ENCODE data around the gene AEBP1.

The AEBP1 gene

DNA sequence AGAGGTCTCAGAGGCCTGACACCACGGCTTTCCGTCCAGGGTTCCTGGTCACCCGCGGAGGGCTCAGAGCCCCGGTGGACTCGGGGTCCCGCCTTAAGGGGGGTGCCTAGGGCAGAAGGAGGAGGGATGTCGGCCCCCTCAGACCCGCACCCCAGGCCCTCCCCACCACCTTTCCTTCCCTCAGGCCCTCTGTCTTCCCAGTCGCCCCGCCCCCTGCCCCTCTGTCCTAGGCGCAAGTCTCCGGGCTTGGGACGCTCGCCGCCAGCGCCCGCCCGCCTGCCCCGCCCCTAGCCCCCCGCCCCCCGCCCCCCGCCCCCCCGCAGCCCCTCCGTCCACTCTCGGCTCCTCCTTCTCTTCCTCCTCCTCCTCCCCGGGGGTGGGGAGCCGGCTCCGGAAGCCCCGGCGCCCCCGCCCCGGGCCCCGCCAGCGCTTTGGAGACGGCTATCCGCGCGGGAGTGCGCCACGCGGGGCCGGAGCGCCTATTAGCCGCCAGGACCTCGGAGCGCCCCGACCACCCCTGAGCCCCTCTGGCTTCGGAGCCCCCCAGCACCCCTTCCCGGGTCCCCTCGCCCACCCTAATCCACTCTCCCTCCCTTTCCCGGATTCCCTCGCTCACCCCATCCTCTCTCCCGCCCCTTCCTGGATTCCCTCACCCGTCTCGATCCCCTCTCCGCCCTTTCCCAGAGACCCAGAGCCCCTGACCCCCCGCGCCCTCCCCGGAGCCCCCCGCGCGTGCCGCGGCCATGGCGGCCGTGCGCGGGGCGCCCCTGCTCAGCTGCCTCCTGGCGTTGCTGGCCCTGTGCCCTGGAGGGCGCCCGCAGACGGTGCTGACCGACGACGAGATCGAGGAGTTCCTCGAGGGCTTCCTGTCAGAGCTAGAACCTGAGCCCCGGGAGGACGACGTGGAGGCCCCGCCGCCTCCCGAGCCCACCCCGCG, at the start of gene AEBP1:
Gene AEBP1, plus strand, starts transcription at position 423 of the 937 bp plus-strand sequence. Its CDS starts 321 bp downstream, at position 744.
- peak; percentile 42 for DNase-seq (ENCODE audit: low spot score)

DNA sequence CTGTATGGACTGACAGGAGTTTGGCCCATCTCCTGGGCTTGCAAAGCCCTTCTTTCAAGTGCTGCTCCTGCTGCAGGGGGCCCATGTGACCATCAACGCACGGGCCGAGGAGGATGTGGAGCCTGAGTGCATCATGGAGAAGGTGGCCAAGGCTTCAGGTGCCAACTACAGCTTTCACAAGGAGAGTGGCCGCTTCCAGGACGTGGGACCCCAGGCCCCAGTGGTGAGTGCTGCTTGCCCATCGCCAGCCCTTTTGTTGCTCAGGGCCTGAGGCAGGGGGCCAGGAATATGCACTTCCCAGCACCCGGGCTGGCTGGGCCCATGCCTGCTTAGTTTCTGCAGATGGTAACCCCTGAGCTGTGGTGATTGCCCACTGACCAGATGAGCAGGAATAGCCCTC, 47.5 kb upstream of the AEBP1 start:
- DNase-seq (ENCODE audit: low spot score) = no peak

DNA sequence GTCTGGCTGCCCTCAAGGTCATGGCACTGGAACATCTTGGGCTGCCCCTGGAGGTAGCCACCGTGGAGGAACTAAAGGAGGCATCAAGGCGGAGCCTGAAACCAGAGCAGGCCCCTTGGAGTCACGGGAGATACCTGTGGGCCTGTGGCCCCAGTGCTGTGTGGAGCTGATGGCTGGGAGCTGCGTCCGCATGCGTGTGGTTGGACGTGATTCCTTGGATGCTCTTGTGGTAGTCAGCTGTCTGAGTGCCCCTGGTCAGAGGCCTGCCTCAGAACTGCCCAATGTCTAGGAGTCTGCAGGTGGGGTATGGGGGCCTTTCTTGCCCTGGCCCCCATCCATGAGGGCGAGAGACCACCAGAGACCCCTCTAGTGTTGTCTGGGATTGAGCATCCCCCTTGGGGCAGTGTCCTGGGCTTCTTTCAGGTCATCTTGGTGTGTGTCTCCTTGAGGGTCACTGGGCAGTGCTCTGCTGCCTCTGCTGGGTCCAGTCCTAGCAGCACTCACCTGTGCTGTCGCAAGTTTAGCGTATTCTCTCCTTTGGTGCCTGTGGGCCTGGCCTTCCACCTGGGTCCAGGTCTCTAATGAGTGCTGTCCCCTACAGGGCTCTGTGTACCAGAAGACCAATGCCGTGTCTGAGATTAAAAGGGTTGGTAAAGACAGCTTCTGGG, 46.8 kb upstream of the AEBP1 start:
- DNase-seq (ENCODE audit: low spot score) = no peak

DNA sequence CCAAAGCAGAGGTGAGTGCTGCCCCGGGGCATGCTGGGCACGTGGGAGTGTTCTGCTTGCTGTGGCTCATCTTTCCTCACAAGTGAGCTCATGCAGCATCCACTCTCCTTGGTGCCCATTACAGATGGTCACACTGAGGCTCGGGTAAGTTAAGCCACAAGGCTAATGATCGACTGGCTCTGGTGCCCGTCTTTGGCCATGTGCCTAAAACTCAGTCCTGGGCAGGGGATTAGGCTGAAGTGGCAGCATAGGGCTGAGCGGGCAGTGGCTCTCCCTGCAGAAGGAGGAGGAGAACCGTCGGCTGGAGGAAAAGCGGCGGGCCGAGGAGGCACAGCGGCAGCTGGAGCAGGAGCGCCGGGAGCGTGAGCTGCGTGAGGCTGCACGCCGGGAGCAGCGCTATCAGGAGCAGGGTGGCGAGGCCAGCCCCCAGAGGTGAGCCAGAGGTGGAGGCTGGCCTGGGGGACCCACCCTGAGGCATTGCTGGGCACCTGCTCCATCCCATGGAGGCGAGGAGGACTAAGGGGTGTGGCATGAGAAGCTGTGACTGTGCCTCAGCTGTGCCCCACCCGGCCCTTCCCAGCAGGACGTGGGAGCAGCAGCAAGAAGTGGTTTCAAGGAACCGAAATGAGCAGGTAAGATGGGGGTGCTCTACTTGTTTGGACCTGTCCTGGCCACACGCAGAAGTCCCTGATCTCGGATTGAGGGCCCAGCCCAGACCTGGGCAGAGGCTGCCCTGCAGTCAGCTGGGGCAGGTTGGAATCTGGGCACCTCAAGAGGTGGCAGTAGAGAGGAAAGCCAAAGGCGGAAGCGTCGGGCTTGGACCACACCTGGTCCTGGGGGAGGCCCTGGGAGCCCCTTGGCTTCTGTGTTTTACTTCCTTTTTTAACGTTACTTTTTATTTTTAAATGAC, 46.0 kb upstream of the AEBP1 start:
- peak; percentile 82 for DNase-seq (ENCODE audit: low spot score)

DNA sequence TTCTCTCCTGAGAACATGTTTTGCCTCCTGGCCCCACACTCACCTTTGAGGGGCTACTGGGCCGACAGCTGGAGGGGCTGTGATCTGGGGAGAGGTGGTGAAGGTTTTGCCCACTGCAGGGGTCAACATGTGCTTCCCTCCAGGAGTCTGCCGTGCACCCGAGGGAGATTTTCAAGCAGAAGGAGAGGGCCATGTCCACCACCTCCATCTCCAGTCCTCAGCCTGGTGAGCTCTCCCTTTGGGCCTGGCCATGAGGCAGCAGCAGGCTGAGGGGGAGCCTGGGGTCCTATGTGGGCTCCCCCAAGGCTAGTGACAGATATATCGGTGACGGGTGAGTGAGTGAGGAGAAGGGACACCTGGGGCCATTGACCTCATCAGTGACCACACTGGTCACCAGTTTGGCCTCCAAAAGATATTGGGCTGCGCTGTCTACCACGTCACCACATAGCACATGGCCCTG, 45.4 kb upstream of the AEBP1 start:
- no peak for DNase-seq (ENCODE audit: low spot score)

DNA sequence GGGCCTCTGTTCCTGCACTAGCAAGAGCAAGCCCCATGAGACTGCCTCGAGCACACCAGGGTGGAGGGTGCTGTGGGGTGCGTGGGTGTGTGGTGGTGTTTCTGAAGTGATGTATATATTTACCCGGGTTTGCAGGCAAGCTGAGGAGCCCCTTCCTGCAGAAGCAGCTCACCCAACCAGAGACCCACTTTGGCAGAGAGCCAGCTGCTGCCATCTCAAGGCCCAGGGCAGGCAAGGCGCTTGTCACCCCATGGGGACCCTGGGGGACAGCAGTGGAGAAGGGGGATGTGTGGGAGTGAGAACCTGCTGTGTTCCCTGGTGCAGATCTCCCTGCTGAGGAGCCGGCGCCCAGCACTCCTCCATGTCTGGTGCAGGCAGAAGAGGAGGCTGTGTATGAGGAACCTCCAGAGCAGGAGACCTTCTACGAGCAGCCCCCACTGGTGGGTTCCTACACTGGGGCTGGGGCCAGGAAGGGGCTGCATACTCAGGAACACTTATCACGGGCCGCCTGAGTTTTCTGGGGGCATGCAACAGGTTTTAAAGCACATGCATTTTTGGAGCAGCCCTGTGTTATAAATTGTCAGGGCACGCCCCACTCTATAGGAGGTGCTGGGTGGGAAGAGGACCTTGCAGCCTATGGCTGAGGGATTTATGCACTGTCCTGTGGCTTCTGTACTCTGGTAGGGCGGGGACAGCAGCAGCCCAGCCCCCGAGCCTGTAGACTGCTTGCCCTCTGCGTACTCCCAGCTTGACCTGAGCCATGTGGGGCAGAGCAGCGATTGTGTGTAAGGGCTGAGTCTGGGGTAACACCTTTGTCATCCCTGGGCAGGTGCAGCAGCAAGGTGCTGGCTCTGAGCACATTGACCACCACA, 44.7 kb upstream of the AEBP1 start:
- peak; percentile 86 for DNase-seq (ENCODE audit: low spot score)

DNA sequence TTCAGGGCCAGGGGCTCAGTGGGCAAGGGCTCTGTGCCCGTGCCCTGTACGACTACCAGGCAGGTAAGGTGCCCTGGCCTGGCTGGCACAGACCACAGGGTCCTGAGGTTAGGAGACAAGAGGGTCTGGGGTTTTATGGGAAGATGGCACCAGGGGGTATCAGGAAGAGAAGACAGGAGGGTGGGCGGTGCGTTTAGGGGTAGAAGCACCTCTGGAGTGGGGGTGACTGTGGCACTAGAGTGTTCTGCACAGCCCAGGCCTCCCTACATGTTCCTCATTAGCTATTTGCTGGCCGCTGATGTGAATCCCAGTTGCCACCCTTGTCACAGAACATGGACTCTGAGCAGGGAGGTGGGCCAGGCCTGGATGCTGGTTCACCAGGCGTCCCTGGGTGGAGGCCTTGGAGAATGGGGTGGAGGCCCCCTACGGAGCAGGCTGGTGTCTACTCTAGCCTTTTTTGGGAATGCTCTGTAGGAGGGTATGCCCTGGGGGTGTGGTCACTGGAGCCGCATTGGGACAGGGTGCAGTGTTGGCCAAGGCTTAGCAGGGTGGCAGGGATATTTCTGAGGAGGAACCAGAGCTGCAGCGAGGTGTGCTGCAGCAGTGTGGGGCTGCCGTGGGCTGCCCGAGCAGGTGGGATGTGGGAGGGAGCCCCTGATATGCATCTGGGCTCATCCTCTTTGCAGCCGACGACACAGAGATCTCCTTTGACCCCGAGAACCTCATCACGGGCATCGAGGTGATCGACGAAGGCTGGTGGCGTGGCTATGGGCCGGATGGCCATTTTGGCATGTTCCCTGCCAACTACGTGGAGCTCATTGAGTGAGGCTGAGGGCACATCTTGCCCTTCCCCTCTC, 43.8 kb upstream of the AEBP1 start:
- DNase-seq (ENCODE audit: low spot score) = no peak

DNA sequence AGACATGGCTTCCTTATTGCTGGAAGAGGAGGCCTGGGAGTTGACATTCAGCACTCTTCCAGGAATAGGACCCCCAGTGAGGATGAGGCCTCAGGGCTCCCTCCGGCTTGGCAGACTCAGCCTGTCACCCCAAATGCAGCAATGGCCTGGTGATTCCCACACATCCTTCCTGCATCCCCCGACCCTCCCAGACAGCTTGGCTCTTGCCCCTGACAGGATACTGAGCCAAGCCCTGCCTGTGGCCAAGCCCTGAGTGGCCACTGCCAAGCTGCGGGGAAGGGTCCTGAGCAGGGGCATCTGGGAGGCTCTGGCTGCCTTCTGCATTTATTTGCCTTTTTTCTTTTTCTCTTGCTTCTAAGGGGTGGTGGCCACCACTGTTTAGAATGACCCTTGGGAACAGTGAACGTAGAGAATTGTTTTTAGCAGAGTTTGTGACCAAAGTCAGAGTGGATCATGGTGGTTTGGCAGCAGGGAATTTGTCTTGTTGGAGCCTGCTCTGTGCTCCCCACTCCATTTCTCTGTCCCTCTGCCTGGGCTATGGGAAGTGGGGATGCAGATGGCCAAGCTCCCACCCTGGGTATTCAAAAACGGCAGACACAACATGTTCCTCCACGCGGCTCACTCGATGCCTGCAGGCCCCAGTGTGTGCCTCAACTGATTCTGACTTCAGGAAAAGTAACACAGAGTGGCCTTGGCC, 43.0 kb upstream of the AEBP1 start:
- no peak for DNase-seq (ENCODE audit: low spot score)

DNA sequence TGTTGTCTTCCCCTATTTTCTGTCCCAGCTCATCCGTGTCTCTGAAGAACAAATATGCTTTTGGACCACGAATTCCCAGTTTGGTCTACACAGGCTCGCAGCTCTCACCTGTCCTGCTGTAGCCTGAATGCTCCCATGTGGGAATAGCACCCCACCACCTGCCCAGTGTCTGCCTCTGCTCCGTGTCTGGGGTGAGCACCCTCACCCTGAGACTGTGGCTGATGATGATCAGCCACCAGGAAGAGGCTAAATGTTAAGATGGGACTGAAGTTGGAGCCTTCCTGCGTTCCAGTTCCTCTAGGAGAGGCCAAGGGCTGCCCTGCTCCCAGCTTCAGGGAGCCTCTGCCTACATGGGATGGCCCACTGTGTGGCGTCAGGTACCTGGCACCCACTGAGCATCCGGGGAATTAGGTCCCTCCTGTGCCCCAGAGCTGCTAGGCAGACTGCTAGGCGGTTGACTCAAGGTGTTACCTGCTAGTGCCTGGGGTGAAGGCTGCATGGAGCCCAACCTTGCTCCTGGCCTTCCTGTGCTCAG, 42.4 kb upstream of the AEBP1 start:
- DNase-seq (ENCODE audit: low spot score) = no peak

DNA sequence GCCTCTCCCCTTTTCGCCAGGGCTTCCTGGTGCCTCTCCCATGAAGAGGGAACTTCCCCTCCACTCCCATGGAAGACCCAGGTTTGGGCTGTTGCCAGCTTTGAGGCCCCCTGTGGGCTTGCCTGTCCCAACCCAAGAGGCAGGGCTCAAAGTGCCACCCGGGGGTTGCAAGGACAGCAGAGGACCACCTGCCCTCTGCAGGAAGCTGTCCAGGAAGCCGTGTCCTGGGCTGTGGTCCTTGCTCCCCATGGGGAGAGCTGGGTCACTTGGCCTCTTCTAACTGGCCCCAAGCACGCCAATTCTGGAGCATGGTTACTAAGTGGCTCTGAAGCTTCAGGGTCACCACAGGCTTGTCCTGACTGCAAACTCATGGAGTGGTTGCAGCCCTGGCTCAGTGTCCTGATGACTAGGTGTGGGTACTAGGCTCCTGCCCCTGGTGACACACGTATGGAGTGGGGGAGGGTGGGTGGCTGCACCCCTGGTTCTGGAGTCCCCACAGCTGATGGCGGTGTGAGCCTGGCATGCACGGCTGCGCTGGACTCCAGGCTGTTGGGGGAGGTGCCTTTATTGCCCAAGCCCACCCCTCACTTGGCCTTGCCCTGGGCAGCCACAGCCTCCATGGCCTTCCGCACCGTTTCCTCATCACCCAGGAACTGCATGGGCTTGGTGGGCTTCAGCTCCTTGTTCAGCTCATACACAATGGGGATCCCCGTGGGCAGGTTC, 41.8 kb upstream of the AEBP1 start:
- DNase-seq (ENCODE audit: low spot score) = no peak

DNA sequence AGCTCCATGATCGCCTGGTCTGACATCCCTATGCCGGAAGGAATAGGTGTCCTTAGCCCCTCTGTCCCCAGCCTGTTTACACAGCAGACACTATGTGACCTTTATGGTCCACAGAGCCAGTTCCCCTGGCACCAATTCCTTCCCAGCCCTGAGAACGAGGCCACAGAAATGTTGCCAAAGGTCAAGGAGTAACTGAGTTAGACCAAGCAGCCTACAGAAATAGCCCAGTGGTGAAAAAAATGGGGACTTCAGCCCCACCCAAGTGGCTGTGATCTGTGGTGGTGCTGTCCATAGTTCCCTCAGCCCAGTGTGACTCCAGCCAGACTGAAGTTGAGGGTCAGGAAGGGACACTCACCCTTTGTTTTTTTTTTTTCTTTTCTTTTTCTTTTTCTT, 41.2 kb upstream of the AEBP1 start:
- no peak for DNase-seq (ENCODE audit: low spot score)

DNA sequence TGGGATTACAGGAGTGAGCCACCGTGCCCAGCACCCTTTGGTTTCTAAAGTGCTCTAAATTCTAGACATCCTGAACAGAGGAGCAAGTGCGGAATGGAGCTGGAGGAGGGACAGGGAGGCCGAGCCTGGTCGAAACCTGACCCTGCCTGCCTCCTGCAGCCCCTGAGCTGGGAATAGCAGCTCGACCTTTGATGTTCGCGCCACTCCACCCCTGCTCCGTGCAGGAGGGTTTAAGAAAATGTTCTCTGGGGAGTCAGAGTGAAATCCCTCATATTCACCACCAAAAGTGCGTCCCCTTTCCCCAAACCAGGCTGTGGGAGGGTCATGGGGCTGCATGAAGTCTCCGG, 40.6 kb upstream of the AEBP1 start:
- DNase-seq (ENCODE audit: low spot score) = no peak

DNA sequence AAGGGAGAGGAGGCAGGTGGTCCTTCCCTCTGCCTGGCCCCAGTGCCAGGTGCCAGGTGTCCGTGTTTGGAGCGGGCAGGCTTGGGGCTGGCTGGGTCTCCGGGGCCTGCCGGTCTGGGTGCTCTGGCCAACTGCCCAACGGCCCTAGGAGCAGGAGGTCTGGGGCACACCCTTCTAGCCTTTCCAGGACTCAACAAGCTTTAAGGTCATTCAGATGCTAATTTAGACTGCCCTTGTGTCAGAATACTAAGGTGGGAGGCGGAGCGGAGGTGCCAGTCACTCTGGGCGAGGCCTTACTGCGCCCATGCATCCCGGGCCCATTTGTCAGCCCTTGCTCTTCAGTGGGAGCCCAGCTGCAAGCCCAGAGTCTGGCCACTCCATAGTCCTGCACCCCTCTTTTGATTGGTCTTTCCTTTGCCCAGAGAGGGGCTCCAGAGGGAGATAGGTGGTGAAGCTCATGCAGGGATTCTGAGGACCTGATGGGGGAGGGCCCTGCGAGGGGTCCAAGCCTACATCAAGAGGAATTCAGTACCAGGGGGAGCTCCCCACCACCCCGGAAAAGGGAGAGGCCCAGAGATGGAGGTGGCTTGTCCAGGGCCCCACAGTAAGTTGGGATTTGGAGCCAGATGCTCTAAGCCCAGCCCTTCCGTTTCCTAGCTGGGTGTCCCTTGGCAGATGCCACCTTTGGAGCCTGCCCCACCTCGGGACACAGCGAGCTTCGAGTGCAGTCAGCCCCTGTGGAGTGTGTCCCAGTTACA, 40.1 kb upstream of the AEBP1 start:
- no peak for DNase-seq (ENCODE audit: low spot score)

DNA sequence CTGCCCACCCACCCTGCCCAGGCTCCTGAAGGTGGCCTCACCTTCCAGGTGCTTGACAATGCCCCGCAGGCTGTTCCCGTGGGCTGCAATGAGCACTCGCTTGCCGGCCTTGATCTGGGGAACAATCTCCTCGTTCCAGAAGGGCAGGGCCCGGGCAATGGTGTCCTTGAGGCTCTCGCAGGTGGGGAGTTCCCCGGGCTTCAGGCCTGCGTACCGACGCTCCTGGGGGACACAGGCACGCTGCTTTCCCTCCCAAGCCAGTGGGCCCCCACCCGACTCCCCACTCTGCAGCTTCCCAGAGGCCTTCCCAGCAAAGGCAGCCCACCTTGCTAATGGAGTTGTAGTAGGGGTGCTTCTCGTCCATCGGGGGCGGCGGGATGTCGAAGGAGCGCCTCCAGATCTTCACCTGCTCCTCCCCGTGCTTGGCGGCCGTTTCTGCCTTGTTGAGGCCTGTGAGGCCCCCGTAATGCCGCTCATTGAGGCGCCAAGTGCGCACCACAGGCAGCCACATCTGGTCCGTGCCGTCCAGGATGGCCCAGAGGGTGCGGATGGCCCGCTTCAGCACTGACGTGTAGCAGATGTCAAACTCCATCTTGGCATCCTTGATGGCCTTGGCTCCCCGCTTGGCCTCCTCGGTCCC, 39.2 kb upstream of the AEBP1 start:
- DNase-seq (ENCODE audit: low spot score) = no peak

DNA sequence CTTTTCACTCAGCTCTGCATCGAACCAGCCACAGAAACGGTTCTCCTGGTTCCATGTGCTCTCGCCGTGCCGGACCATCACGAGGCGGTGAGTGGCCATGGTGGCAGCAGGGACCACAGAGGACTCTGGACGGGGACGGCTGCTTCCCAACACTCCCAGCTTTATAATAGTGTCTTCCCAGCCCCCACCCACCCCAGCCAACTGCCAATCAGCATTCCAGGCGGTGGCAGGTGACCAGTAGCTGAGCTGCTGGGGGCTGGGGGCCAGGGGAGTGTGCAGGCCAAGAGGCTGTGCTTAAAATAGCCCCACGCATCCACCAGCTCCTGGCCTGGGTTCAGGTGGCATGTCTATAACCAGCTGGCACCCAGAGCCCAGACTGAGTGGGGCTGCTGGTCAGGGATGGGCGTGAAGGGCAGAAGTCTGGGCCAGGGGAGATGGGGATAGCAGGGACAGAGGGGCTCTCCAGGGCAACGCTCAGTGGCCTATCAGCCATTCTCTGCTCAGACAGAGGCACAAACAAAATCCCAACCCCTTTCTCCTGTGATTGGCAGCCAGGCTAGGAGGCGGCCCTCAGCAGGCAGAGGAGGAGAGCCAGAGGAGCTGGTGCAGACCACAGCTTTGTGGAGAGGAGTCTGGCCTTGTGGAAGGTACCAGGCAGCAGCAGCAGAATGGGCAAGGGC, 38.6 kb upstream of the AEBP1 start, which contains the start of gene PGAM2:
Gene PGAM2, minus strand, starts transcription at position 137 of the 680 bp plus-strand sequence. Its CDS starts 38 bp downstream, at position 99.
- no peak for DNase-seq (ENCODE audit: low spot score)

DNA sequence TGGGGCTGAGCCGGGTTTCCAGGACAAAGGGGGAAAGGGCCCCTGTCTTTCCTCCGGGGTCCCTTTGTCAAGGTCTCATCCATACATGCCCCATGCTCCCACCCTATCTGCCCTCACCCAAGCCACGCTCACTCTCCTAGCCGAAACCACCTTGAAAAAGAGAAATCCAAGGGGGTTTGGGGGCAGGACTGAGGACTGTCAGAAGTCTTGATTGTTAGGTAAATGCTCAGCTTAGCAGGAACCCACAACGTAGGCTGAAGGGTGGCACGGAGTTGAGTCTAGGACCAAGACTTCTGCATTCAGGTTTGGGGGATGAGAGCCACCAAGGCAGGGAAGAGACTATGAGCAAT, 38.1 kb upstream of the AEBP1 start:
- no peak for DNase-seq (ENCODE audit: low spot score)

Measured in germinal center (tissue), 1 donor.